ENCODE measurements around the gene HMX1. TPM values are rescaled to one million over a fixed set of nuclear protein-coding genes. Genes with fewer than 3 reads are reported as not detected.

The HMX1 gene
- total RNA-seq, 2 experiments from 2014 or later: not detected

DNA sequence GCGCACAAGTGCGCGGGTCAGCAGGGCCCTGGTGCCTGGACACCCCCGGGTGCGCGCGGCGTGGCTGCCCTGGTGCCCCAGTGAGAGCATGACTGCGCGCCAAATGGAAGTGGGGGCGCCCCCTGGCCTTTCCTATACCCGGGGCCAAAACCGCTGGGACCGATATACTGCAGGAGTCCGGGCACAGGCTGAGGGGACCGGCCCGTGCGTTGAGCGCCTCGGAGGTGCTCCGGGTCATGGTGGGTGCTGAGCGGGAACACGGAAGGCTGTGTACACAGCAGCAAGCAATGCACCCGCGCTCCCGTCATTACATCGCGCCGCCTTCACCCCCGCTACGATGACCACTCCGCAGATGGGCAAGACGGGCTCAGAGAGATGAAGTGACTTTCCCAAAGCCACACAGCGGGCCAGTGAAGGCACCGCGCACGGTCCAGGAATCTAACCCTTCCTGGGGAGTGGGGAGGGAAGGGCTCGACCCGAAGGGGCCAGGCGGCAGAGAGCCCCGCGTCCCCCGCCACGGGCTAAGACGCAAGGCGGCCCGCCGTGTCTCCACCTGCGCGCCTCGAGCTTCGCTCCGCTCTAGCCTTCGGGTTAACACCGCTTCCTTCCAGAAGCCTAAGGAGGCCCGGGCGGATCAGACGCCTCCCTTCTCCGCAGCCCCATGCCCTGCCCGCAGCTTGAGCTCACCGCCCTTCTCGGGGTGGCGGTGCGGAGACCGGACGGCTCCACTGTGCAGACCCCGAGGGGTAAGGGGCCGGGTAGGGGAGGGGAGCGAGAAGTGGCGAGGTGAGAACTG, 11.3 kb downstream of the HMX1 start:
- DNase-seq (ENCODE audit: low spot score): no peak
- Histone ChIP-seq H4K20me1 (ENCODE audit: insufficient read depth, low read length) (no peaks in the 10 kb centered on the region), H3K27ac (ENCODE audit: low read depth, low read length, poor library complexity, severe bottlenecking) (no peak overlapping the region), H2AFZ (ENCODE audit: low read length) (no peak overlapping the region), H3K4me1 (ENCODE audit: insufficient read depth, low read length, poor library complexity, severe bottlenecking) (no peaks in the 10 kb centered on the region), H3K79me2 (ENCODE audit: insufficient read depth, low read depth, low read length) (no peaks in the 10 kb centered on the region), H3K36me3 (ENCODE audit: insufficient read depth, low read length) (no peaks in the 10 kb centered on the region), H3K9me3 (ENCODE audit: low read length) (no peaks in the 10 kb centered on the region), H3K9me2 (ENCODE audit: insufficient read depth, low read length) (no peaks in the 10 kb centered on the region), H3K4me3 (ENCODE audit: low read depth, low read length, poor library complexity, severe bottlenecking) (no peak overlapping the region), H3K4me2 (ENCODE audit: low read length) (no peak overlapping the region)
- ChIA-PET CTCF (ENCODE audit: unreplicated experiment) (no interaction called here), POLR2A (no interaction called here)
- intact Hi-C loops (cut with micrococcal nuclease; ENCODE audit: unreplicated experiment): no loop called here
- BruUV-seq (replicated peaks): no TSS peak
- TF ChIP-seq, protein P1, sequence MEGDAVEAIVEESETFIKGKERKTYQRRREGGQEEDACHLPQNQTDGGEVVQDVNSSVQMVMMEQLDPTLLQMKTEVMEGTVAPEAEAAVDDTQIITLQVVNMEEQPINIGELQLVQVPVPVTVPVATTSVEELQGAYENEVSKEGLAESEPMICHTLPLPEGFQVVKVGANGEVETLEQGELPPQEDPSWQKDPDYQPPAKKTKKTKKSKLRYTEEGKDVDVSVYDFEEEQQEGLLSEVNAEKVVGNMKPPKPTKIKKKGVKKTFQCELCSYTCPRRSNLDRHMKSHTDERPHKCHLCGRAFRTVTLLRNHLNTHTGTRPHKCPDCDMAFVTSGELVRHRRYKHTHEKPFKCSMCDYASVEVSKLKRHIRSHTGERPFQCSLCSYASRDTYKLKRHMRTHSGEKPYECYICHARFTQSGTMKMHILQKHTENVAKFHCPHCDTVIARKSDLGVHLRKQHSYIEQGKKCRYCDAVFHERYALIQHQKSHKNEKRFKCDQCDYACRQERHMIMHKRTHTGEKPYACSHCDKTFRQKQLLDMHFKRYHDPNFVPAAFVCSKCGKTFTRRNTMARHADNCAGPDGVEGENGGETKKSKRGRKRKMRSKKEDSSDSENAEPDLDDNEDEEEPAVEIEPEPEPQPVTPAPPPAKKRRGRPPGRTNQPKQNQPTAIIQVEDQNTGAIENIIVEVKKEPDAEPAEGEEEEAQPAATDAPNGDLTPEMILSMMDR (conservative IDR thresholded peaks at IDR 0.05; ENCODE audit: low read length): no peak
- no peak for TF ChIP-seq EZH2phosphoT487 (IDR thresholded peaks at IDR 0.05; ENCODE audit: borderline replicate concordance, low read depth, low read length)

DNA sequence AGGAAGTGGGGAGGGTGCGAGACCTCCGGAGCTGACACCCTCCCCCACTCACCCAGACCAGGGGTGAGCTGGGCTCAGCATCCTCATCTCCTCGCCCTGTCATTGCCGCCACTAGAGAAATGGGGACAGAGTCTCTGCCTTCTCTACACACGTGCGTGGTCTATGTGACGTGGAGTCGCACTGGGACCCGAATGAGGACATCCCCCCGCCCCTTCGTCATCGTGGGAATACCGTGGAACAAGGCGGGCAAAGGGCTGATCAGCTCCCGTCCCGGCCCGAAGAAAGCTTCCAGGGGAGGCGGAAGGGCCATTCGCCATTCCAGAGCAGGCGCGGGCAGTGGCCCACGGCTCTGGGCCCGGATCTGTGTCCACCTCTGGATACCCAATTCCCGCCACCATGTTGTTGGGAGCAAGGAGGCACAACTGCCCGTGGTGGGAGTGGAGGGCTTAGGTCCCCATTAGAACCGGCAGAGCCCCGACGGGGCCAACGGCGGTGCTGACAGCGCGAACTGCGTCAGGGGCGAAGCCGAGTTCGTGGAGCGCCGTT, 12.0 kb downstream of the HMX1 start:
- DNase-seq (ENCODE audit: low spot score): no peak
- BruUV-seq (replicated peaks): no TSS peak
- TF ChIP-seq EZH2phosphoT487 (IDR thresholded peaks at IDR 0.05; ENCODE audit: borderline replicate concordance, low read depth, low read length): no peak
- TF ChIP-seq, protein P1 (conservative IDR thresholded peaks at IDR 0.05; ENCODE audit: low read length): no peak
- H3K9me2 ChIP-seq (ENCODE audit: insufficient read depth, low read length): no peaks in the 10 kb centered on the region
- no peak overlapping the region for H3K4me2 ChIP-seq (ENCODE audit: low read length)
- no peaks in the 10 kb centered on the region for H3K36me3 ChIP-seq (ENCODE audit: insufficient read depth, low read length)
- H3K27ac ChIP-seq (ENCODE audit: low read depth, low read length, poor library complexity, severe bottlenecking): no peak overlapping the region
- no peaks in the 10 kb centered on the region for H3K79me2 ChIP-seq (ENCODE audit: insufficient read depth, low read depth, low read length)
- H3K4me1 ChIP-seq (ENCODE audit: insufficient read depth, low read length, poor library complexity, severe bottlenecking): no peaks in the 10 kb centered on the region
- CTCF ChIA-PET (ENCODE audit: unreplicated experiment): no interaction called here
- no peak overlapping the region for H2AFZ ChIP-seq (ENCODE audit: low read length)
- H3K9me3 ChIP-seq (ENCODE audit: low read length): no peaks in the 10 kb centered on the region
- no peaks in the 10 kb centered on the region for H4K20me1 ChIP-seq (ENCODE audit: insufficient read depth, low read length)
- POLR2A ChIA-PET: no interaction called here
- H3K4me3 ChIP-seq (ENCODE audit: low read depth, low read length, poor library complexity, severe bottlenecking): no peak overlapping the region
- intact Hi-C loops (cut with micrococcal nuclease; ENCODE audit: unreplicated experiment): no loop called here

DNA sequence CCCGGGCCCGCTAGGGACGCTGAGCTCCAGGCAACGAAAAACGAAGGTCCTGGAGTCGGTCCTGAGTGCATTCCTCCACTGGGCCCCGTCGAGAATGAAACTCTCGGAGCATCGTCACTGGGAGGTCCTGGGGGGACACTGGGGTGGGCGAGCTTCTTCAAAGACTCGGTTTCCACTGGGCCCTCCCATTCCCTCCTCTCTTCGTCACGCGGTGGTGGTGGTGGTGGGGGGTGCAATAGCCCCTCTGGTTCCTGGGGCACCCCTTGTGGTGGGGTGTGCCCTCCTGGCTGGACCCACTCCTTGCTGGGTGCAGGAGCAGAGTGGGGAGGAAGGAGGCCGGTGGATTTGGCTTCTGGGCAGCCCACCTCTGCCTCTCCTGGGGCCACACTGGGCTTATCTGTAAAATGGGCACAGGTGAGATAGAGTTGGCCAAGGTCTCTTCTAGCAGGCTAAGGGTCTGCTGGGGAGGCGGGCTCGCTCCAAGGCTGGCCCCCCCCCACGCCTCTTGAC, 12.9 kb downstream of the HMX1 start:
- Histone ChIP-seq H3K4me2 (ENCODE audit: low read length) (no peak overlapping the region), H3K4me3 (ENCODE audit: low read depth, low read length, poor library complexity, severe bottlenecking) (no peak overlapping the region), H4K20me1 (ENCODE audit: insufficient read depth, low read length) (no peaks in the 10 kb centered on the region), H2AFZ (ENCODE audit: low read length) (no peak overlapping the region), H3K9me3 (ENCODE audit: low read length) (no peaks in the 10 kb centered on the region), H3K9me2 (ENCODE audit: insufficient read depth, low read length) (no peaks in the 10 kb centered on the region), H3K27ac (ENCODE audit: low read depth, low read length, poor library complexity, severe bottlenecking) (no peak overlapping the region), H3K4me1 (ENCODE audit: insufficient read depth, low read length, poor library complexity, severe bottlenecking) (no peaks in the 10 kb centered on the region), H3K79me2 (ENCODE audit: insufficient read depth, low read depth, low read length) (no peaks in the 10 kb centered on the region), H3K36me3 (ENCODE audit: insufficient read depth, low read length) (no peaks in the 10 kb centered on the region)
- POLR2A ChIA-PET: interaction anchor here (0.5 kb wide), 1 partner anchor 1581 kb away, joined by 3 read pairs; no protein-coding TSS in a partner anchor
- DNase-seq (ENCODE audit: low spot score): no peak
- no peak for TF ChIP-seq EZH2phosphoT487 (IDR thresholded peaks at IDR 0.05; ENCODE audit: borderline replicate concordance, low read depth, low read length)
- TF ChIP-seq, protein P1 (conservative IDR thresholded peaks at IDR 0.05; ENCODE audit: low read length): no peak
- no TSS peak for BruUV-seq (replicated peaks)
- intact Hi-C loops (cut with micrococcal nuclease; ENCODE audit: unreplicated experiment): no loop called here
- CTCF ChIA-PET (ENCODE audit: unreplicated experiment): no interaction called here
